NB4 (cell line): ENCODE data around the gene KEL.

Source experiments
- MYC ChIP-seq: IDR thresholded peaks from 2 replicates; pipeline ENCODE4 v1.6.1; 2011; ENCODE audit warnings: low read depth, low read length
- POLR2A ChIP-seq: IDR thresholded peaks from 2 replicates; pipeline ENCODE4 v1.6.1; 2011; ENCODE audit warnings: mild to moderate bottlenecking; ENCODE audit not compliant: insufficient read length; ENCODE audit errors: extremely low read depth
- TF ChIP-seq, protein P1 (sequence below): IDR thresholded peaks from one replicate; pipeline ENCODE4 v1.5.1; 2012; ENCODE audit warnings: low read depth, low read length
- TF ChIP-seq, protein P2 (sequence below): IDR thresholded peaks from 2 replicates; pipeline ENCODE4 v1.6.1; 2011; ENCODE audit warnings: low read depth, low read length

DNA sequence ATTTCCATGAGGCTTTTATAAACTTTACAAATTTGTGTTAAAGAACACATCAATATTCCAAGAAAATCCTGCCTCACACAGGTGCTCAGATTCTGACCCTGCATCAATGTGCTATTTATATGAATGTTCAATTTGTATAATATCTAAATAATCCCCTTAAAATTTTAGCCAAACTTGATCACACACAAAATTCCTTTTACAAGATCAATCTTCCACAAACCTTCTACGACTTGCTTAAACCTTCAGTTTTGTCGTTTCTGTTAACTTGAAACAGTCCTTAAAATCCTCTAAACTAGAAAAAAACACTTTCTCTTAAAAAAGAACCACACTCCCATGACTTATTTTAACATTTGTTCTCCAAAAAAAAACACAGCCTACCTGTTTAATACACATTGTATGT lies 56.4 kb downstream of the KEL start:
- TF ChIP-seq, protein P1, sequence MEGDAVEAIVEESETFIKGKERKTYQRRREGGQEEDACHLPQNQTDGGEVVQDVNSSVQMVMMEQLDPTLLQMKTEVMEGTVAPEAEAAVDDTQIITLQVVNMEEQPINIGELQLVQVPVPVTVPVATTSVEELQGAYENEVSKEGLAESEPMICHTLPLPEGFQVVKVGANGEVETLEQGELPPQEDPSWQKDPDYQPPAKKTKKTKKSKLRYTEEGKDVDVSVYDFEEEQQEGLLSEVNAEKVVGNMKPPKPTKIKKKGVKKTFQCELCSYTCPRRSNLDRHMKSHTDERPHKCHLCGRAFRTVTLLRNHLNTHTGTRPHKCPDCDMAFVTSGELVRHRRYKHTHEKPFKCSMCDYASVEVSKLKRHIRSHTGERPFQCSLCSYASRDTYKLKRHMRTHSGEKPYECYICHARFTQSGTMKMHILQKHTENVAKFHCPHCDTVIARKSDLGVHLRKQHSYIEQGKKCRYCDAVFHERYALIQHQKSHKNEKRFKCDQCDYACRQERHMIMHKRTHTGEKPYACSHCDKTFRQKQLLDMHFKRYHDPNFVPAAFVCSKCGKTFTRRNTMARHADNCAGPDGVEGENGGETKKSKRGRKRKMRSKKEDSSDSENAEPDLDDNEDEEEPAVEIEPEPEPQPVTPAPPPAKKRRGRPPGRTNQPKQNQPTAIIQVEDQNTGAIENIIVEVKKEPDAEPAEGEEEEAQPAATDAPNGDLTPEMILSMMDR, result no peak
- TF ChIP-seq, protein P2, sequence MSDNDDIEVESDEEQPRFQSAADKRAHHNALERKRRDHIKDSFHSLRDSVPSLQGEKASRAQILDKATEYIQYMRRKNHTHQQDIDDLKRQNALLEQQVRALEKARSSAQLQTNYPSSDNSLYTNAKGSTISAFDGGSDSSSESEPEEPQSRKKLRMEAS, result no peak
- no peak for TF ChIP-seq POLR2A
- no peak for TF ChIP-seq MYC
